PC-9 (cell line): ENCODE data around the gene ALDH1A3.

Source experiments
- EZH2 ChIP-seq: fragments of 200-600 bp; sonication (generic); IDR thresholded peaks from 2 replicates; pipeline ENCODE4 v1.8.0; 2017; ENCODE audit warnings: antibody characterized with exemption, low read depth
- TF ChIP-seq, protein P1 (sequence below): fragments of 200-600 bp; sonication (generic); conservative IDR thresholded peaks from 2 replicates; pipeline ENCODE4 v1.6.1; 2017; ENCODE audit warnings: mixed run types, antibody characterized with exemption, mild to moderate bottlenecking, moderate library complexity

DNA sequence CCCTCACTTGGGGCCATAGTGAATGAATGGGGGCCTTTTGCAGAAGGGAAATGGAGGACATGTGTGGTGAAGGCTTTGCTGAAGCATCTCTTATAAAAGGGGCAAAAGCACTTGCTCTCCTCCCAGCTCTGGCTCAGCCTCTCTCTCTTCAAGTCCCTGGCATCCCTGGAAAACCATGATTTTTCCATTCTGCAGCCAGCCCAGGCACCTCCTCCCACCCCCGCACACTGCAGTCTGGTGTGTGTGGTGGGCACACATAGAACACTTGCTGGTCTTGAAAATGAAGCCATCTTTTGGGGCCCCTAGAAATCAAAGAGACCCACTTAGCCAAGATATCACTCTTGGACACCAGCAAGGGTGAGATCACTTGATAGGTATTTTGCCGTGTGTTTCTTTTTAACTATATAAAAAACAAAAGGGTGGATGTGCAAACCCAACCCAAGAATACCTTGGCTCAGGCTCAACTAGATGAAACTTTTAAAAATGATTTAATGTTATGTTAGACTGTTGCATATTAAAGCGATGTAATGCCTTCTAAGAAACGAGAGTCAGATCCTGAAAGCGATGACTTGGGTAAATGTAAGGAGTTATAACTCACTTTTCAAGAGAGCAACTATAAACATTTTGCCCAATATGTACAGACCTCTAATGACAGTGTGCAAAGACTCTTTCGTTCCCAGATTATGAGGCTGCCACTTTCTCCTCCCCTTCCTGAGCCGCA lies 16.4 kb upstream of the ALDH1A3 start:
- TF ChIP-seq, protein P1, sequence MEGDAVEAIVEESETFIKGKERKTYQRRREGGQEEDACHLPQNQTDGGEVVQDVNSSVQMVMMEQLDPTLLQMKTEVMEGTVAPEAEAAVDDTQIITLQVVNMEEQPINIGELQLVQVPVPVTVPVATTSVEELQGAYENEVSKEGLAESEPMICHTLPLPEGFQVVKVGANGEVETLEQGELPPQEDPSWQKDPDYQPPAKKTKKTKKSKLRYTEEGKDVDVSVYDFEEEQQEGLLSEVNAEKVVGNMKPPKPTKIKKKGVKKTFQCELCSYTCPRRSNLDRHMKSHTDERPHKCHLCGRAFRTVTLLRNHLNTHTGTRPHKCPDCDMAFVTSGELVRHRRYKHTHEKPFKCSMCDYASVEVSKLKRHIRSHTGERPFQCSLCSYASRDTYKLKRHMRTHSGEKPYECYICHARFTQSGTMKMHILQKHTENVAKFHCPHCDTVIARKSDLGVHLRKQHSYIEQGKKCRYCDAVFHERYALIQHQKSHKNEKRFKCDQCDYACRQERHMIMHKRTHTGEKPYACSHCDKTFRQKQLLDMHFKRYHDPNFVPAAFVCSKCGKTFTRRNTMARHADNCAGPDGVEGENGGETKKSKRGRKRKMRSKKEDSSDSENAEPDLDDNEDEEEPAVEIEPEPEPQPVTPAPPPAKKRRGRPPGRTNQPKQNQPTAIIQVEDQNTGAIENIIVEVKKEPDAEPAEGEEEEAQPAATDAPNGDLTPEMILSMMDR = no peak
- no peak for TF ChIP-seq EZH2
